T47D (cell line): ENCODE results near the gene SPECC1L.
A peak's percentile ranks its signal among the peaks of the same experiment; 100 is the strongest.
"Not testable (repeated sequence)": the region's sequence is repeated elsewhere in the genome, so short reads cannot be mapped to it uniquely, and the experiment has no call there.

ENCODE experiments used
- DNase-seq, 2 experiments: peaks; one replicate each; pipeline versions ENCODE4 v3.0.0 to v3.0.0-alpha.2; 2011 to 2012; ENCODE audit warnings: low read depth in 1 of 2, low spot score in 1 of 2
- JUND ChIP-seq: IDR thresholded peaks from 2 replicates; pipeline ENCODE4 v1.6.1; 2012; ENCODE audit warnings: low read depth
- in situ Hi-C: cut with HindIII; loops from 2 replicates; pipeline ENCODE4 v1.10.0; 2016; ENCODE audit warnings: low sequenced_read_pairs, low pct_unique_long_range_greater_than_20kb

The SPECC1L gene

GRCh38 chr22:24259459-24259858 lies 11.2 kb upstream of the SPECC1L start:
- DNase-seq, result peak in 1 of 2 experiments; percentile 74
- in situ Hi-C loops, result not testable (repeated sequence)

- DNase-seq, in situ Hi-C loops: not testable (repeated sequence)
Measured at GRCh38 chr22:24262185-24262749, 8.4 kb upstream of the SPECC1L start.

DNA sequence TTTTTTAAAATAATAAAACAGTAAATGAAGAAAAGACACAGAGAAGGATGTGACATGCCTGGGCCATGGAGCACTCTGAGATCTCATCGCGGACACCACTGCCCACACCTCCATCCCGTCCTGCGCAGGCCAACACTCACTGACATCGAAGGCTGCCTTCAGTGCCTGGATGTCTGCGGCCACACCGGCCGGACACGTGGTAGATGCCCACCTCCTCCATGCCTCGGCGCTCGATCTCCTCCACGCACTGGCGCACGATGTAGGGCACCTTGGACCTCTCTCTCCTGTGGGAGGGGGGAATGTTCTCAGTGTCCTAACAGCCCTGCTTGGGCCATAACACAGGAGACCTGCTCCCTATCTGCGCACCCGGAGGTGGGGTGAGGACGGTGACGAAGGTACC lies 7.2 kb upstream of the SPECC1L start:
- in situ Hi-C loops, DNase-seq: not testable (repeated sequence)

DNA sequence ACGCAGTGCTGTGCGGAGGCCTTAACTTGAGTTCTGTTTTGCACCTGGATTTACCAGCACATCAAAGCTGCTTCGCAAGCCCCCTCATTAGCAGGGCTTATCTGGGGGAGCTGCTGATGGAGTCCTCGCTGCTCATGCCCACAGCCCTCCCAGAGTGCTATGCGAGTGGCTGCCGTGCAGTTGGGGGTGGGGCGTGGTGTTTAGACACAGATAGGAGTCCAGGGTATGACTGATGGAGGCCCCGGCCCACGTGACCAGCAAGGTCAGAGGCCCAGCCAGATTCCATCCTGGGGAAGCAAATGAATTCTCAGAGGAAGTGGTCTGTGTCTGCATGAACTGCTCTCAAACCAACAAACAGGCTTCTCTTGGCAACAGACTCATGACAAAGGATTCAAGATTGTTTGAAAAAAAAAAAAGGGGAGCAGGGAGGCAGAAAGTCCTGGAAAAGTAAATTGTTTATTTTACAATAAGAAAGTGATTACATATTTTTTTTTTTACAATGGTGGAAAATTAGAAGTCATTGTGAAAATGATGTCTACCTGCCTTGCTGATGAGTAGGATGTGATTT lies 6.2 kb upstream of the SPECC1L start:
- in situ Hi-C loops, DNase-seq: not testable (repeated sequence)

DNA sequence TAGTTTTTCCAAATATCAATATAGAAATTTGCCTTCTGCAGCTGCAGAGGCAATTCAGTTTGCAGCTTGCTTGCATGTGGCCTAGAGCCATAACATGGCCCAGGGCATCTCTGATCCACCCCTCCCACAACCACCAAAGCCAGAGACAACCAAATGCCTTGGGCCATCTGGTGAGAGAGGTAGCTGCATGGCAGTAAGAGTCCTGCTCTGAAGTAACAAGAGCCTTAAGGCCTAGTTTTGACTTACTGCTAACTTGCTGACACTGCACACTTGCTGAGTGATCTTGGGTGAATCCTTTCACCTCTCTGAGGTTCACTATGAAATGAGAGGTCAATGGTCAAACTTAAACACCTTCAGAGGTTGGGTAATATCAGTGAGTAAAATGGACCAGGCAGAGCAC lies 4.9 kb upstream of the SPECC1L start:
- in situ Hi-C loops, result no loop called here
- no peak for TF ChIP-seq JUND
- DNase-seq, result no peak

DNA sequence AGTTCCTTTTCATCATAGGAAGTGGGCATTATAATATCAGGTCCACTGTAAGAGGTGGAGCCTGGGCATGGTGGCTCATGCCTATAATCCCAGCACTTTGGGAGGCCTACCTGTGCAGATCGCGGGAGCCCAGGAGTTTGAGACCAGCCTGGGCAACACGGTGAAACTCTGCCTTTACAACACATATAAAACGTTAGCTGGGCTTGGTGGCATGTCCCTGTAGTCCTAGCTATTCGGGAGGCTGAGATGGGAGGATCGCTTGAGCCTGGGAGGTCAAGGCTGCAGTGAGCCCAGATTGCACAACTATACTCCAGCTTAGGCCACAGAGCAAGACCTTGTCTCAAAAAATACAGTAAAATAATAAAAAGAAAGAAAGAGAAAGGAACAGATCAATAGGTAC lies 4.1 kb upstream of the SPECC1L start:
- in situ Hi-C loops, DNase-seq: not testable (repeated sequence)

DNA sequence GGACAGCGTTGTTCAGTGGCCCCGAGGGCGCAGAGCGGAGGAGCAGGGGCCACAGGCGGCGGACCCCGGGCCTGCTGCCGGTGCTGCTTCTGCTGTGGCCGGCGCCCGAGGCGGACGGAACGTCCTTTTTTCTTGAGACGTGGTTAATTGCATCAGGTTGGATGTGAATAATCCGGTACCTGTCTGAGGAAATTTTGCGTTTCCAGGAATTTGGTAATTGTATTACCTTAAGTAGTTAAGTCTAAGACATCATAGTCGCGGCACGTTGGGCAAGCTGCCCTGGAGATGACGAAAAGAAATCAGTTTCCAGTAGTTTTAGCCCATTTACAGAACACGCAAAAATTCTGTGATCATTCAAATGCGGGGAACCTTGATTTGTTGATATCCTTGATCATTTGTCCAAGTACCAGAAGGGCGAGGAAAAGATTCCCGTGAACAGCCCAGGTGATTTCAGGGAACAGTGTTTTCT lies 789 bp downstream of the SPECC1L start:
- no peak for DNase-seq
- no peak for TF ChIP-seq JUND
- in situ Hi-C loops, result no loop called here

- in situ Hi-C loops, DNase-seq: not testable (repeated sequence)
Measured at GRCh38 chr22:24273031-24273430, 2.4 kb downstream of the SPECC1L start.

- DNase-seq, in situ Hi-C loops: not testable (repeated sequence)
Measured at GRCh38 chr22:24273906-24274305, 3.3 kb downstream of the SPECC1L start.

DNA sequence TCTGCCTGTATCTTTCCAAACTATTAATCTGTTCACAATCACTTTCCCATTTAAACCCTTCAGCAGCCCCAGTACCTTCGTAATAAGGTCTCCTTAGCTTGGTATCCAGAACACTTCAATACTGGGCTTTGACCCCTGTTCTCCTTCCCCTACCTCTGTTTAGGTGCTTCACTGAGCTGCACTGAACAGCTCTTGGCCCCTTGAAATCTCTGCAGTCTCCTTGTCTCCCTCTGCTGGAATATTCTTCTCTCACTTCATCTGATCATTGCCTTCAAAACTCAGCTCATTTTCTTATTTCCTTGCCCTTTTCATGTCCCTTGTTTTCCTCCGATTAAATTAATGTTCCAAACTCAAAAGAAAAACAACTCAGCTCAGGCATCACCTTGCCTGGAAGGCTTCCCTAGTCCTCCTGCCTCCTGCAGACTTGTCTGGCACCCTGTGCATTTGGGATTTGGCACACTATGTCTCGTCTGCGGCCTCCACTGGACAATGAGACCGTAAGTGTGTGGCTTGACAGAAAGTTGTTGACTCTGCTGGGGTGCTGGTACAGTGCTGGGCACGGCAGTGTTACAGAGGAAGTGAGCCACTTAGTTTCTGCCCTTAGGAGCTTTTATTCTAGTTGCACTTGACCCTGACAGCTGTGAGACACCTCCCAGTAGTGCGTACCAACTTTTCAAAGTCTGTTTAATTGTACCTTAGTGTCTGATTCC lies 4.2 kb downstream of the SPECC1L start:
- in situ Hi-C loops, result not testable (repeated sequence)
- peak in 1 of 2 experiments; percentile 56 for DNase-seq

GRCh38 chr22:24280363-24280762 lies 9.7 kb downstream of the SPECC1L start:
- DNase-seq, in situ Hi-C loops: not testable (repeated sequence)

GRCh38 chr22:24282401-24282800 lies 11.8 kb downstream of the SPECC1L start:
- in situ Hi-C loops, result no loop called here
- DNase-seq, result peak in 1 of 2 experiments; percentile 26
- TF ChIP-seq JUND, result no peak

GRCh38 chr22:24284747-24285203 lies 14.1 kb downstream of the SPECC1L start:
- TF ChIP-seq JUND, result no peak
- in situ Hi-C loops, result no loop called here

DNA sequence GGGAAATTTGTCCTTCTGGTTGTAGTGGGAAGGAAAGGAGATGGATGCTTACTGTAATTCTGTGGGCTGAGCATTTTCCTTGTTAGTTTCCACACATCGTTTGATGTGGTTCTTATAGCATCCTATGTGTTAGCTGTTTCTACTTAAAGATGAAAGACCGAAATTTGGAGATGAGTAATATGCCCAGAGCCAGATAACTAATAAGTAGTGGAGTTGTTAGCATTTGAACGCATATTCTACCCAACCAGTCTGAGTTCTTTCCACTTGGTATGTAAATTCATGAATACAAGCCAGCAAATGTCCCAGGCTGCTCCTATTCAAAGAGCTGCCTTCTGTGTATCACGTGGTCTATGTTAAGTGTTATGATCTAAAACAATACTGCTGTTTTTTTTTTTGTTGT lies 14.6 kb downstream of the SPECC1L start:
- no peak for DNase-seq
- in situ Hi-C loops, result no loop called here

More at GRCh38 chr22:24284747-24285203, 14.1 kb downstream of the SPECC1L start:
- DNase-seq, result no peak

DNA sequence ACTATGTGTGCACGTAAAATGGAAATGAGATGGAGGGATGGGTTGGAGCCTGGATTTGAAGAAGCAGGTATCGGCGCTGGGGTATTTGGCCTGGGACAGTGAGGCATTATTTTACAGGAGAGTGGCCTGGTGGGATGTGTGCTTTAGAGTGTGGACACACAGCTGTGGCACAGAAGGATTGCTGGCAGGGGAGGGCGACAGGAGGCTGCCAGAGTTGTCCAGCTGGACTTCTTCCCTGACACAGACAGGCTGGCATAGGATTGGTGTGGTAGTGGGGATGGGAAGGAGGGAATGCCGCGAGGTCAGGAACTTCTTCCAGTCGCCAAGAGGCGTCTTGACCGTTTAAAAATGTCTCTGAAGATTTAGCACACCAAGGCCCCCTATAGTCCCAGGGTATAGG lies 16.6 kb downstream of the SPECC1L start:
- DNase-seq, in situ Hi-C loops: not testable (repeated sequence)

More for the DNA sequence above, 14.6 kb downstream of the SPECC1L start:
- TF ChIP-seq JUND, result no peak

DNA sequence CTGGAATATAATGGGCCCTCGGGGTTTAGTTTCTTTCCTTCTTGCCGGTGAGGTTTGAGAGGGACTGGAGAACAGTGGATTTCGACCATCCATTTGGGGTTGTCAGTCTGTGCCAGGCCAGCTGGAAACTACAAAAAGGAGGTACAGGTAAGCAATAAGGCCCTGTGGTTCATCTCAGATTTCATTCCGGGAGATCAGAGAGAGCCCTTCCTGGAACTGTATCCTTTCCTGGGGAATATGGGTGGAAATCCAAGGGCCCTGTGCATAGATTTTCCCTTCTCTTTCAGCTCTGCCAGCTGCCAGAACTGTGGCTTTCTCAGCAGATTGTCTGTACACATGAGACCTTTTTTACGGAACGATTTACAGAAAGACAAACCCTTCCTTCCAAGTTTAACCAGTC lies 17.2 kb downstream of the SPECC1L start:
- DNase-seq, in situ Hi-C loops: not testable (repeated sequence)
